Measurements from ENCODE around the gene ITGA3. TPM values are rescaled to one million over a fixed set of nuclear protein-coding genes. Genes with fewer than 3 reads are reported as not detected.

ITGA3 gene
- total RNA-seq, 1 donor from 2014 or later, result 668 TPM

GRCh38 chr17:50020841-50021599, 34.9 kb upstream of the ITGA3 start:
- H3K4me3 ChIP-seq (ENCODE audit: low read depth, low read length), result no peak overlapping the region
- no peak for DNase-seq (ENCODE audit: low read depth)
- no peak for TF ChIP-seq CTCF (conservative IDR thresholded peaks at IDR 0.05; ENCODE audit: low read depth, low read length)

- no peak for TF ChIP-seq CTCF (conservative IDR thresholded peaks at IDR 0.05; ENCODE audit: low read depth, low read length)
- H3K4me3 ChIP-seq (ENCODE audit: low read depth, low read length), result no peak overlapping the region
- no peak for DNase-seq (ENCODE audit: low read depth)
These were observed 34.1 kb upstream of the ITGA3 start for GRCh38 chr17:50021681-50022370.

GRCh38 chr17:50022463-50023130, 33.3 kb upstream of the ITGA3 start:
- H3K4me3 ChIP-seq (ENCODE audit: low read depth, low read length), result no peak overlapping the region
- TF ChIP-seq CTCF (conservative IDR thresholded peaks at IDR 0.05; ENCODE audit: low read depth, low read length), result no peak
- DNase-seq (ENCODE audit: low read depth), result no peak

GRCh38 chr17:50023520-50023919, 32.4 kb upstream of the ITGA3 start:
- TF ChIP-seq CTCF (conservative IDR thresholded peaks at IDR 0.05; ENCODE audit: low read depth, low read length), result no peak
- DNase-seq (ENCODE audit: low read depth), result no peak
- H3K4me3 ChIP-seq (ENCODE audit: low read depth, low read length), result no peak overlapping the region

- no peak for TF ChIP-seq CTCF (conservative IDR thresholded peaks at IDR 0.05; ENCODE audit: low read depth, low read length)
- DNase-seq (ENCODE audit: low read depth), result no peak
- no peak overlapping the region for H3K4me3 ChIP-seq (ENCODE audit: low read depth, low read length)
These were observed 31.1 kb upstream of the ITGA3 start for GRCh38 chr17:50024808-50025207.

- no peak for TF ChIP-seq CTCF (conservative IDR thresholded peaks at IDR 0.05; ENCODE audit: low read depth, low read length)
- DNase-seq (ENCODE audit: low read depth), result no peak
- peak overlapping the region; percentile 62 for H3K4me3 ChIP-seq (ENCODE audit: low read depth, low read length)
These were observed 29.7 kb upstream of the ITGA3 start for GRCh38 chr17:50026046-50026675.
